Medulla oblongata (tissue), 1 donor: ENCODE measurements around the gene CEACAM8.
"Not testable (repeated sequence)": the region's sequence is repeated elsewhere in the genome, so short reads cannot be mapped to it uniquely, and the experiment has no call there.

Source experiments
- DNase-seq: peaks from one replicate; pipeline ENCODE4 v3.0.0-alpha.2; 2015; ENCODE audit errors: extremely low spot score

The CEACAM8 gene

DNA sequence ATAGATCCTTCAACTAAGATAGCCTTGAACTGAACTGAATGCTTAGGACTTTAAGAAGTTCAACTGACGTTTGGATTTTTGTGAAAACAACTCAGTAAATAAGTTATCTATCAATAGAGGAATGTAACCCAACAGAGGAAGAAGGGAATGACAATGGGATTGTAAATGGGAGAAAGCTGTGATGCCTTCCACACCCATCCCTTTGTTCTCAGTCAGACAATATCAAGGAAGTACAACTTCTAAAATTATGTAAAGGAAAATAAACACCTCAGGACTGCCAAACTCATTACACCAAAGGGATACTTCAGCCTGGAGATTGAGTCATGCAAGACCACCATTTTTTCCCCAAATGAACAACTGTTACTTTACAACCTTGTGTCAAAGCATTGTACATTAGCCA lies 21.1 kb downstream of the CEACAM8 start:
- DNase-seq: no peak

DNA sequence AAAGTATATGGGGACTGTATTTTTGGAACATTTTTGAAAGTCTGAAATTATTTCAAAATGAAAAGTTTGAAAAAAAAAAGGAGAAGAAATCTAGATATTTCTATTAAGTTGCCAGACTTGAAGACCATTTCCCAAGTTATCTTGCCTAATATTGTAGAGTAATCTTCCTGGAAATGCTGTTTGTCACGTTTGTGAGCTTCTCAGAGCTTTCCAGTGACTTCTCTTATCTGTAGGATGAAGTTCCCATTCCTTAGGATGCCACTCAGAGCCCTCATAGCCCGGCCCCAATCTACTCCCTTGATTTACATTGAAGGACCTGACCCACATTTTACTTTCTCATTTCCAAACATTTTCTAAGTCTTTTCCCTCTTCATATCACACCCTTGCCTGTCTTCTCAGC lies 23.6 kb downstream of the CEACAM8 start:
- no peak for DNase-seq

DNA sequence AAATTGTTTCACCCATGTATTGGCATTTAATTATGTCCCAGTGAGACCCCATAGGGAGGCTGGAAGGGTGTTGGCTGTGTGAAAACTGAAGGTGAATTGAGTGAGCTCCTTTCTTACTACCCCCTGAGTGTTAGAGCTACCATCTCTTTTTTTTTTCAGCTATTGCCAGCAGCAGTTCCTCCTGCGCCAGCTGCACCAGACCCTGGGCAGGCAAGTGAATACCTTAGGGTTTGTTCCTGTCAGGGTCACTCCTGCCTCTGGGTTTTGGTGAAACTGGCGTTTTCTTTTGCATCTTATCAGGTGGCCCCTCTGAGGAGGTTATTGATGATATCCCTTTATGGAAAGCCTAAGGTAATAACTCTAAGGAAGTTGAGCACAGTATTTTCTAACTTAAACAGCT lies 25.5 kb downstream of the CEACAM8 start:
- no peak for DNase-seq

DNA sequence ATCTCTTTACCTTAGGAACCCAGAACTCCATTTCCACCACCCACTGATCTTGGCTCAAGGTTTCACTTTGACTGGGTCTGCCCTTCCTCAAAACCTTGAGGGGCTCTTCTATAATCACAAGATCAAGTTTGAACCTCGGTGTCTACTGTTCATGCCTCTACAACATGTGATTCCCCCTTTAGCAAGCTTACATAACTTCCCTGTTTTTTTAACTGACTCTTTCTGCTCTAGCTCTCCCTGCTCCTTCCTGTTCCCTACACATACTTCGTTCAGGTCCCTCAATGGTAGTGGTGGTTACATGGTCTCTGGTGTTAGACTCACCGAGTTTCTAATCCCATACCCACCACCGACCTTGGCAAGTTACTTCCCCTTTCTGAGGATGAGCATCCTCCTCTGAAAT lies 26.7 kb downstream of the CEACAM8 start:
- peak; percentile 81 for DNase-seq

DNA sequence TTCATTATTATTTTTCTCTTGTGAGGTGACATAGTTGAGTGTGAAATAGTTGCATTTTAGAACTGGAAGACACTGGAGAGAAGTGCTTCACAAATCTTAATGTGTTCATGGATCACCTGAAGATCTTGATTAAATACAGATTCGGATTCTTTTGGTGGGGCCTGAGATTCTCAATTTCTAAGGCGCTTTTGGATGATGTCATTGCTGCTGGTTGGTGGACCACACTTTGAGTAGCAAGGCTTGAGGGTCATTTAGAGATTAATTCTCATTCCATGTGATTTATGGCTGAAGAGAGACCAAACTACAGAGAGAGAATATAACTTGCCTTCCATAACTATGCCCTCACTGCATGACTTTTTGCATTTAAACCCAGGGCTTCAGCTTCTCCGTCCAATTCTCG lies 27.2 kb downstream of the CEACAM8 start:
- DNase-seq: no peak

DNA sequence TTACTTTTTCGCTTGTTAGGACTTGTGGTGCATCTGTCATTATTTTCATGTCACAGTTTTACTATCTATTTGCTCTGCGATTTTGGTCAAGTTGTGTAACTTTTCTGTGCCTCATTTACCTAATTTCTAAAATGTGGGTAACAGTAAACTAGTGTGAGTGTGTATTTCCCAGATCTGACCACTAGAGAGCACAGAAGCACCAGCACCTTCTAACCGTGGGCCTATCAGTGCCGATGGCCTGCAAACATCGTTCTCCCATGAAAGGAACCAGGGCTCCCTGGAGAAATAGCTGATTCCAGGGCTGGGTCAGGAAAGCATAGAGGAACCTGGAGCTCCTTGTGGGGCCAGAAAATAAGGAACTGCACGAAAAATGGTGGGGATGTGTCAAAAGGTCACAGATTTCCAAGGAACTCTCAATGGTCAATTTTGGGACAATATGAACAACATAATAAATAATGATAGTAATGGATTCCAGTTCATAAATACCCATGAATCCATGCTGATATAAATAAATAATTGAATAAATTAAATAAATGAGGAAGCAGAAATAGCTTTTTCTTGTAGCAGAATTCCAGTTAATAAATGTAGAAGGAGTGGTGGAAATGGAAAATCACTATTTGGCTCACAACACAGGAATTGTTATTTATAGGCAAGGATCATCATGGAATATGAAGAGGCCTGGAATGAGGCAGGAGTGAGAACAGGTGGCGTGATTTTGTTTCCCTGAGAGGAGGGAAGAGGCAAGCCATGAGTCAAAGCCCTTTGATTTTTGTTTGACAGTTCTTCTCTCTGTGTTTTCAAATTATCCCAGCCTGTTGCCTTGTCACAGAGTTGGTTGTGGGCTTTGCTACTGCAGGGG lies 31.1 kb downstream of the CEACAM8 start:
- DNase-seq: peak; percentile 68

DNA sequence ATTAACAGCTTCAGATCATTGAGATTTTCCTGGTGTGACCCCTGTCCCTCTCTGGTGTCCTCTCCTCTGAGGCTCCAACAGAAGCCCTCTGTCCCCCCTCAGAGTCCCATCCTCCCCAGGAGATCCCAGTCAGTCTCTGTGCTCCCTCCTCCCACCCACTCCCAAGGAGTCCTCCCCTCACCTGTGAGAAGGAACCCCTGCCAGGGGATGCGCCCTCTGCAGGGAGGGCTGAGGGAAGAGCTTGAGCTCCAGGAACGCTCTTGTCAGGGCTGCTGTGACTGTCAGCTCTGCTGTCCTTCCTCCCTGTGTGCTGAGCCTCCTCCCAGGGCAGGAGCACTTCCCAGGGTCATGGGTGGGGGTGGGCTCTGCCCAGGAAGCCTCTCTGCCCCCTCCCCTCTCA lies 33.2 kb downstream of the CEACAM8 start:
- DNase-seq: no peak

DNA sequence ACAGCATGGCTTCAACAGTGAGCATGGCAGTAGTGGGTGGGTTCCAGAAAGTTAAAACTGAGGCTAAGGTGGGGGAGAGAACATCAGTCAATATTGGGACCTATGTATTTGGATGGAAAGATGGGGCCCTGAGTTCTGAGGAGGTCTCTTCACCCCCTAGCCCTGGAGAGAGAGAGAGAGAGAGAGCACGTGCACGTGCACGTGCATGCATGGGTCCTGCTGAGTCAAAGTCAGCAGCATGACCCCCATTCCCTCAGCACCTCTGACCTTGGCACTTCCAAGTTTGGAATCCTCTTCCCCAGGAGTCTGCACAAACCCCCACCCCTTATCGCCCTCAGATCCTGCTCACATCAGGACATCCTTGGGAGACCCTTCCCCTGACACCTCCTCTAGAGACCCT lies 34.0 kb downstream of the CEACAM8 start:
- no peak for DNase-seq

DNA sequence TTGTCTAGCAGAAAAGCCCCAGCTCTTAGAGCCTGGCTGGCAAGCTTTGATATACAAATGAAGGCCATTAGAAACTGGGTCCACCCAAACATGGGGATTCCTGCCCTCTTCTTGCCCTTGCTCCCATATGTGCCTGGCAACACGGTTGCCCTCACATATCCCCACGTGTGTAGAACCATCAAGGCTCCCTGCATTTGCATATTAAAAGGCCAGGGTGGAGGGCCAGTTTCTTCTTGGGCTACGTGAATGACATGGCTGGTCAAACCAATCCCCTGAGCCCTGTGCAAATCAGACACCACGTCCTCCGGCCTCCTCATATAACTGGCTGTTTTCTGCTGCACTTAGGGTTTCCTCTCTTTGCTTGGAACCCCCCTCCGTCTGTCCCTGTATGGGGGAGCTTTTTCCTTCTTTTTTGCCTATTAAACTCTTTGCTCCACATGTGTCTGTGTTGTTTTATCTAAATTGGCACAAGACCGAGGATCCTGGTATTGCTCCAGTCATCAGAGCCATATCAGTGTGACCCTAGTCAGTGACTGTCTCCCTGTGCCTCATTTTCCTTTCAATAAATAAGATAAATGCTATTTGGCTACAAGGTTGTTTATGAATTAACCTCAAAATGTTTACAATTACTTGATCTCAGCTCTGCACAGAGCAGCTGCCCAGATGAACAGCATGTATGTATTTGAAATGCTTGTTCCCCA lies 36.1 kb downstream of the CEACAM8 start:
- no peak for DNase-seq

DNA sequence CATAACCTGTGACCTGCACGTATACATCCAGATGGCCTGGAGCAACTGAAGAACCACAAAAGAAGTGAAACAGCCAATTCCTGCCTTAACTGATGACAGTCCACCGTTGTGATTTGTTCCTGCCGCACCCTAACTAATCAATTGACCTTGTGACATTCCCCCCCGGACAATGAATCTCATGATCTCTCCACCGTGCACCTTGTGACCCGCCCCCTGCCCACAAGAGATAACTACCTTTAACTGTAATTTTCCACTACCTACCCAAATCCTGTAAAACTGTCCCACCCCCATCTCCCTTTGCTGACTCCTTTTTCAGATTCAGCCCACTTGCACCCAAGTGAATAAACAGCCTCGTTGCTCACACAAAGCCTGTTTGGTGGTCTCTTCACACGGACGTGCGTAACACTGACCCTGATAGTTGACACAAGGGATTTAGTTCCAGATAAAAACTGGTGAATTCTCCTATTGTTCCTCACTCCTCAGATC lies 37.3 kb downstream of the CEACAM8 start:
- DNase-seq: not testable (repeated sequence)

DNA sequence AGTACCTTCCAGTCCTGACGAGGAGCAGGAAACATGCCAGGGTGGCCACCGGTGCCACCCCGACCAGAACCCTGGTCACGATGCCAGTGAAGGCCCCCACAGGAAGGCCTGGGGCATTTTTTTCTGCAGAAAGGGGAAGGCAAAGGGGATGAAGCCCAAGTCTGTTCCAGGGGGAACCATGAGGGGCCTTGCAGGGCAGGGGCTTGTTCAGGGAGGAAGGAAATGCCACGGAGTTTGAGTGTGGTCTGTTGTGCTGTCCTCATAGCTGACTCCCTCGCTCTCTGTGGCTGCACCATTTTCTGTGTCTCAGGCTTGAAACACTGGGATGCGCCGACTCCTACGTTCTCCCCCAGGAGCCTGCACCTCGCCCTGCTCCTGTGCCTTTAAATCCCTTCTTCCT lies 38.9 kb downstream of the CEACAM8 start:
- DNase-seq: peak; percentile 65

DNA sequence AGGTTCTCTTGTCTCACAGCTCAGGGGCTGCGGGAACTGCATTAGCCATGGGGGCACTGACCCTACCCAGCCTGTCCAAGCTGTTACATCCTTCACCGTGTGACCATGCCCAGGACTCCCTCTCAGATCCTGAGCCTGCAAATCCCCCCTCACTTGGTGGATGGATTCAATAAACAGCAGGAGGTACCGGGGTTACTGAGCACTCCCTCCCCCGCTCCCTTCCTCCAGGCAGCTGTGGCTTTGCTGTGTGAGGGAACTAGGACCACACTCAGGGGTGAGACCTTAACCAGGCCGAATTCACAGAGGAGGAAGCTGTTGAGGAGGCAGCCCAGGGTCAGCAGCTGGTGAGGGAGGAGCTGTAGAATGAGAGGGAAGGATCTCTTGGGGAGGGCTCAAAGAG lies 39.4 kb downstream of the CEACAM8 start:
- peak; percentile 70 for DNase-seq

DNA sequence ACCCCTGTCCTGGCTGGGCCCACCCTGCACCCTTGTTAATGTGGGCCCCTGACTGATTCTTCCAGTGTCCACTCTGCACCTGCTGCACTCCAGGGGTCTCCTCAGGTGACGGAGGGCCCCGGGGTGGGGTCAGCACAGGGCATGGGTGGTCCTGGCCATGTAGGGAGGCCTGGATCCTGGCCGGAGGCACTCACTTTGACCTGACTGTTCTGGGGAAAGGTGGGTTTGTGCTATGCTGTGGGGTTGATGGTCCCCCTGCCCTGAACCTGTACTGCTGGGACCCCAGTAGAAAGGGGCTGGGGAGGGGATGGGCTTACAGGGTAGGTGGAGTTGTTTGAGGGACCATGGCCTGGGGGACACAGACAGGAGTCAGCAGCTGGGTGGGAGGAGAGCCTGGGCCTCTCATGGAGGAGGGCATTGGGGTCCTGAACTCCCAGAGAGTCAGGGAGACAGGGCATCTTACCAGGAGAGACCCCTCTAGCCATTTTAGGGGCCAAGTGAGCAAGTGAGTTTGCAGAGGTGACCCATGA lies 40.6 kb downstream of the CEACAM8 start:
- DNase-seq: no peak

DNA sequence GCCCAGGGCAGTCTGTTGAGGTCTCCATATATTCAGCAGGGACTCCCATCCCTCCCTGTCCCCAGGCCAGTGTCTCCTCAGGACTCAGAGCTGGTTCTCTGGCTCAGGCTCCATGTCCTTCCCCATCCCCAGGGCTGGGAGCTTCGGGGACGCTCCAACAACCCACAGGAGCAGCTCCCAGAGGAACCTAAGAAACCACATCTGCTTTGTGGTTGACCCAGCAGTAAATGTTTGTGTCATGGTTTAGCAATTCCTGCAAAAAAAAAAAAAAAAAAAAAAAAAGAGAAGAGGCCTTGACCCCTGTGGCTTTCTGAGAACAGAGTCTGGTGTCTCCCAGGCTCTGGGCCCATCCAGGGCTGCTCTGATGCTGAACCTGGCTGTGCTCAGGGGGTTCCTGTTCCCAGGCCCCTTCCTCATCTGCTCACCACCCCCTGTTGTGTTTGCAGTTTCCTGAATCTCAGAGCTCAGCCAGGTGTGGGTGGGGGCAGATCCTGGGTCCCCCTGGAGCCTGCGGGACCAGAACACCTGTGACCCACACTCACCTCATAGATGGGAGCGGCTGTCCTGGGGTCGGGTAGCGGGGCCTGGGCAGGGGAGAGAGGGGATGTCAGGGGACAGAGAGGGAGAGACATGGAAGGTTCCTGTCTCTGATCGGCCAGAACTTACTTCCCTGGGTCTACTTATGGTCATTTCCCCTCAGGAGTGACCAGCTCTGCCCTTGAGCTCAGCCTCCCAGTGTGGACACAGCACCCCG lies 41.3 kb downstream of the CEACAM8 start:
- peak; percentile 50 for DNase-seq

DNA sequence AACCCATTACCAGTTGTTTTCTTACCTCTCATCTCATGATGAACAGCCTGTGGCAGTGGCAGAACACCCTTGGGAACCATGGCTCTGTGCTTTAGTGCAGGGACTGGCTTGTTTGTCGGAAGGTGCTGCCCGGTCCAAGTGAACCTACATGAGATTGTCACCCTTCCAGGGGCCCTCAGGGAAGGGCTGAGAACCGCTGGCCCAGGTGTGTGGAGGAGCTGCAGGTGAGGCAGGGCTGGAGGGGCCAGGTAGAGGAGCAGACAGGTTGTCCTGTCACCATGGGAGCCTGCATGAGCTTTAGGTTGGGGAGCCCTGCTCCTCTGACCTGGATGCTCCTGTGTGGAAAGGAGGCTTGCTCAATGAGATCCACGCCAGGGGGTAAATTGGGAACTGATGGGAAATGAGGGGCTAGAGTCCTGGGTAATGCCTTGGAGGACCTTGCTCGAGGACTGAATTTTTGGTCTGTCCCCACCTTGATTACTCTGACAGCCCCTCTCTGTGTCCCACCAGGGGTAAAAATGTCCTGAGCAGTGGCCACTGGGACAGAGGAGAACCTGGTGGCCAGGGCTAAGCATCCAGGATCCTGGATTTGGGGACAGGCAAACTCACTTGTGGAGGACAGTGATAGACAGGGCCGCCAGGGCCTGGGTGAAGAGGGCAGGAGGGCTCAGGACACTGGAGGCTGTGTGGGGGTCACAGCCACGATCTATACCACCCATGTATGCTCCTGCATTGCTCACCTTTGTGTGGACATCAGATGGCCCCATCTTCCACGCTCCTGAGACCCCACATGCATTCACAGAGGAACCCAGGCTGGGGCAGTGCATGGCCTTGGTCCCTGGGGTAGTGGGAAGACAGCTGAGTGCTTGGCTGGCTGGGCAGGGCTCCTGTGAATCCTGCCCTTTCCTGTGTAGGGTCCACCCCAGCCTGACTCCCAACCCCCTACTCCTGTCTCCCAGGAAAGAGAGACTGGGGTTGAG lies 42.3 kb downstream of the CEACAM8 start:
- no peak for DNase-seq

DNA sequence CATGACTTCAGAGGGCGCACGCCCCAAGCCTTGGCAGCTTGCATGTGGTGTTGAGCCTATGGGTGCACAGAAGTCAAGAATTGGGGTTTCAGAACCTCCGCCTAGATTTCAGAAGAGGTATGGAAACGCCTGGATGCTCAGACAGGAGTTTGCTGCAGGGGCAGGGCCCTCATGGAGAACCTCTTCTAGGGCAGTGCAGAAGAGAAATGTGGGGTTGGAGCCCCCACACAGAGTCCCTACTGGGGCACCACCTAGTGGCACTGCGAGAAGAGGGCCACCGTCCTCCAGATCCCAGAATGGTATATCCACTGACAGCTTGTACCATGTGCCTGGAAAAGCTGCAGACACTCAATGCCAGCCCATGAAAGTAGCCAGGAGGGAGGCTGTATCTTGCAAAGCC lies 44.2 kb downstream of the CEACAM8 start:
- DNase-seq: not testable (repeated sequence)

DNA sequence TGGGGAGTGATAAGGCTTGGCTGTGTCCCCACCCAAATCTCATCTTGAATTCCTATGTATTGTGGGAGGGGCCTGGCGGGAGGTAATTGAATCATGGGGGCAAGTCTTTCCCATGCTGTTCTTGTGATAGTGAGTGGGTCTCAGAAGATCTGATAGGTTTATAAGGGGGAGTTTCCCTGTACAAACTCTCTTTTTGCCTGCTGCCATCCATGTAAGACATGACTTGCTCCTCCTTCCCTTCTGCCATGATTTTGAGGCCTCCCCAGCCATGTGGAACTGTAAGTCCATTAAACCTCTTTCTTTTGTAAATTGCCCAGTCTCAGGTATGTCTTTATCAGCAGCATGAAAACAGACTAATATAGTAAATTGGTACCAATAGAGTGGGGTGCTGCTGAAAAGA lies 45.7 kb downstream of the CEACAM8 start:
- DNase-seq: not testable (repeated sequence)

DNA sequence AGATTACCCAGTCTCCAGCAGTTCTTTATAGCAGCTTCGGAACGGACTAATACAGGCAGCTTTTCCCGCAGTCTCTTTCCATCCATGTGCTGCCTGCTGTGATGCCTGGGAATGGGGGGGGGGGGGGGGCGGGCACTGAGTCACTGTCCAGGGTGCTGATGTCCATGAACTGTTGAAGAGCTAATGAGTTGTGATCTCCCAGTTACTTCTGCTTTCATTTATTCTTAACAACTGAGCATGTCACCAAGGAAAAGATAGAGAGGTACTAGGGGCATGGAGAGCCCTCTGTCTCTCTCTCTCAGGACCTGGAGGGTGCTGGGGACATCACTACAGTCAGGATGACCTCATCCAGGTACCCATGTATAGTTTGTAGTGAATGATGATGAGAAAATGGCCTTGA lies 46.2 kb downstream of the CEACAM8 start:
- DNase-seq: no peak

DNA sequence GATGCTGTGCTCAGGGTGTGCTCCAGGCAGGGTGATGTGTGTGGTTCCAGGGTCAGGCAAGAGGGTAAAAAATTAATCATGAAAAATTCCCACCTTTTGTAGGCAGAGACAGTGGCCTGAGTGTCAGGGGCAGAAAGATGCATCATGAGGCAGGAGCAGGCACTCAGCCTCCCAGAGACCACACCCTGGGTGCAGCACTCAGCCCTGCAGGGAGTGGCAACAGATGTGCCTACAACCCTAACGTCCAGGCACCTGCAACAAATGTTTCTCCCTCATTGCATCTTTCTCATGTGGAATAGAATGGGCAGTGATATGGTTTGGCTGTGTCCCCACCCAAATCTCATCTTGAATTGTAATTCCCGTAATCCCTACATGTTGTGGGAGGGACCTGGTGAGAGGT lies 46.8 kb downstream of the CEACAM8 start:
- DNase-seq: no peak

DNA sequence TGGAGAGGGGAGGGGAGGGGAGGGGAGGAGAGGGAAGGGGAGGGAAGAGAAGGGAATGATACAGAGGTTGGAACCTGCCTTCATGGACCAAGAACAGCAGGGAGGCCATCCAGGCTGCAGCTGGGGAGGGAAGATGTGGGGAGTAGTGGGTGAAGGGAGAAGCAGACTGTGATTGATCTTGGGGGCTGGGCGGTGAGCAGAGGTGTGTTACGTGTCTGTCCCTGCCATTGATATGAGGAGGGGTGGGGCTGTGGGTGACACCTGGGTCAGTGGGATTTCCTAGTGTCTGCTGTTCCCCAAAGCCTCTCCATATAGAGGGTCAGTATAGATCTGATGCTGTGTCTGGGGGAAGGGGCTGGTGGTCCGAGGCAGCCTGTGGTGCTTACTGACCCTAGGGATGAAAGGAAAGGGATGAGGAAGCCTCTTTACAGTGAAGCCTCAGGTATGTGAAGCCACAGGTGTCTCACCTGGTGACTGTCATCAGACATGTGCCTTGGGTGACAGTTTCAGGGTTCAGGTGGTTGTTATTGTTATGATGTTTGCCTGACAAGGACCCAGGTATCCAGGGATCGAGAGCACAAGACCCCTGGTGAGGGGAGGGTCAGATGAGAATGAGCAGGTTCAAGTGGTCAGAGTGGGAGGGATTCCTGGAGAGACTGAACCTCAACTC lies 47.8 kb downstream of the CEACAM8 start:
- DNase-seq: no peak
